GM23338 (cell line): ENCODE data around the gene ITPR2. TPM values are rescaled to one million over a fixed set of nuclear protein-coding genes. Genes with fewer than 3 reads are reported as not detected.

Experiments
- ATAC-seq: fragments of 200-7000 bp; cut with Tn5 transposase; 3 replicates; pipeline ENCODE4 v1.9.1; 2020
- DNase-seq: peaks from one replicate; pipeline ENCODE4 v3.0.0-alpha.2; 2015; ENCODE audit warnings: low spot score
- H2AFZ ChIP-seq: fragments of 200-600 bp; sonication (generic); 2 replicates; pipeline ENCODE4 v1.8.0; 2016; ENCODE audit warnings: antibody characterized with exemption, mild to moderate bottlenecking, moderate library complexity
- H3F3A ChIP-seq: fragments of 200-600 bp; sonication (generic); replicated peaks from 2 replicates; pipeline ENCODE4 v1.8.0; 2017; ENCODE audit warnings: antibody characterized with exemption, mixed run types, low read depth
- H3K27ac ChIP-seq: fragments of 200-600 bp; sonication (generic); 2 replicates; pipeline ENCODE4 v1.6.1; 2016; ENCODE audit warnings: low read depth
- H3K27me3 ChIP-seq: fragments of 200-600 bp; sonication (generic); 2 replicates; pipeline ENCODE4 v1.8.0; 2016; ENCODE audit warnings: mild to moderate bottlenecking, mixed run types, moderate library complexity; ENCODE audit not compliant: insufficient read depth
- H3K36me3 ChIP-seq: fragments of 200-600 bp; sonication (generic); 2 replicates; pipeline ENCODE4 v1.8.0; 2016; ENCODE audit warnings: mild to moderate bottlenecking; ENCODE audit not compliant: insufficient read depth
- H3K4me1 ChIP-seq: fragments of 200-600 bp; sonication (generic); 2 replicates; pipeline ENCODE4 v1.8.0; 2016; ENCODE audit warnings: mild to moderate bottlenecking, moderate library complexity; ENCODE audit not compliant: insufficient read depth
- H3K4me2 ChIP-seq: fragments of 200-600 bp; sonication (generic); 2 replicates; pipeline ENCODE4 v1.7.1; 2017; ENCODE audit warnings: mixed run types
- H3K4me3 ChIP-seq: fragments of 200-600 bp; sonication (generic); 2 replicates; pipeline ENCODE4 v1.6.1; 2016; ENCODE audit warnings: mixed run types
- H3K79me2 ChIP-seq: fragments of 200-600 bp; sonication (generic); replicated peaks from 2 replicates; pipeline ENCODE4 v1.8.0; 2017; ENCODE audit warnings: mild to moderate bottlenecking; ENCODE audit not compliant: insufficient read depth
- H3K9me2 ChIP-seq: fragments of 200-600 bp; sonication (generic); 2 replicates; pipeline ENCODE4 v1.8.0; 2017; ENCODE audit not compliant: insufficient read depth
- H4K20me1 ChIP-seq: fragments of 200-600 bp; sonication (generic); replicated peaks from 2 replicates; pipeline ENCODE4 v1.8.0; 2017; ENCODE audit warnings: mild to moderate bottlenecking; ENCODE audit not compliant: insufficient read depth
- H3K27ac Mint-ChIP-seq: 2 replicates; pipeline ENCODE4 v1.8.0; 2020; ENCODE audit warnings: inconsistent platforms, mild to moderate bottlenecking, moderate library complexity, mixed read lengths
- H3K27me3 Mint-ChIP-seq: 3 replicates; pipeline ENCODE4 v1.8.0; 2022; ENCODE audit warnings: low read depth, mild to moderate bottlenecking, moderate library complexity, mixed read lengths, inconsistent platforms; ENCODE audit not compliant: insufficient read depth, poor library complexity
- H3K36me3 Mint-ChIP-seq: 3 replicates; pipeline ENCODE4 v1.8.0; 2021; ENCODE audit warnings: low read depth, mild to moderate bottlenecking, inconsistent platforms, moderate library complexity, mixed read lengths
- H3K4me1 Mint-ChIP-seq: 3 replicates; pipeline ENCODE4 v1.8.0; 2020; ENCODE audit warnings: mild to moderate bottlenecking, inconsistent platforms, mixed read lengths
- H3K4me3 Mint-ChIP-seq: 3 replicates; pipeline ENCODE4 v1.8.0; 2021; ENCODE audit warnings: moderate library complexity, mild to moderate bottlenecking, inconsistent platforms, mixed read lengths
- H3K9me3 Mint-ChIP-seq: 3 replicates; pipeline ENCODE4 v1.8.0; 2020; ENCODE audit warnings: moderate library complexity, mild to moderate bottlenecking, inconsistent platforms, mixed read lengths
- CREB1 ChIP-seq: fragments of 250-450 bp; sonication (Bioruptor Pico); IDR thresholded peaks from 2 replicates; pipeline ENCODE4 v1.5.0; 2020; ENCODE audit warnings: low read depth, mild to moderate bottlenecking, moderate library complexity
- ETS1 ChIP-seq: IDR thresholded peaks from 2 replicates; pipeline ENCODE4 v1.6.1; 2016; ENCODE audit warnings: antibody characterized with exemption
- EZH2 ChIP-seq: fragments of 200-600 bp; sonication (generic); IDR thresholded peaks from one replicate; pipeline ENCODE4 v1.8.0; 2017; ENCODE audit warnings: antibody characterized with exemption, mild to moderate bottlenecking, low read depth; ENCODE audit not compliant: unreplicated experiment
- EZH2phosphoT487 ChIP-seq: fragments of 200-600 bp; sonication (generic); IDR thresholded peaks from one replicate; pipeline ENCODE4 v1.8.1; 2018; ENCODE audit warnings: antibody characterized with exemption; ENCODE audit not compliant: unreplicated experiment
- JUNB ChIP-seq: IDR thresholded peaks from one replicate; pipeline ENCODE4 v1.6.1; 2016; ENCODE audit warnings: antibody characterized with exemption; ENCODE audit not compliant: unreplicated experiment
- NANOG ChIP-seq: IDR thresholded peaks from 2 replicates; pipeline ENCODE4 v1.6.1; 2016; ENCODE audit warnings: antibody characterized with exemption, borderline replicate concordance
- POLR2AphosphoS5 ChIP-seq: IDR thresholded peaks from 2 replicates; pipeline ENCODE4 v1.6.1; 2016; ENCODE audit warnings: antibody characterized with exemption, low read depth
- REST ChIP-seq: IDR thresholded peaks from one replicate; pipeline ENCODE4 v1.6.1; 2018; ENCODE audit warnings: antibody characterized with exemption; ENCODE audit not compliant: unreplicated experiment
- STAT1 ChIP-seq: IDR thresholded peaks from one replicate; pipeline ENCODE4 v1.6.1; 2016; ENCODE audit warnings: antibody characterized with exemption; ENCODE audit not compliant: unreplicated experiment
- ZNF114 ChIP-seq: fragments of 250-450 bp; sonication (Bioruptor Pico); IDR thresholded peaks from 2 replicates; pipeline ENCODE4 v1.5.0; 2020; ENCODE audit warnings: mild to moderate bottlenecking, moderate library complexity
- ZNF331 ChIP-seq: fragments of 250-450 bp; sonication (Bioruptor Pico); IDR thresholded peaks from 2 replicates; pipeline ENCODE4 v1.5.0; 2020; ENCODE audit warnings: low read depth, mild to moderate bottlenecking, moderate library complexity
- ZNF462 ChIP-seq: fragments of 250-450 bp; sonication (Bioruptor Pico); IDR thresholded peaks from 2 replicates; pipeline ENCODE4 v1.5.0; 2020; ENCODE audit warnings: mild to moderate bottlenecking, moderate library complexity
- polyA plus RNA-seq: library from polyadenylated mRNA; unstranded; fragments of >200 nt; fragmentation: Nextera tagmentation; extraction: Ambion mirVana; gene quantifications from 2 replicates; pipeline ENCODE4 v1.2.1, GENCODE V29; 2016
- total RNA-seq: library from RNA; depleted of rRNA; stranded (reverse); fragments of >200 nt; shearing (Covaris generic); gene quantifications from 2 replicates; pipeline ENCODE4 v1.2.3, GENCODE V29; 2014
- TF ChIP-seq, protein P1 (sequence below), 2 experiments: fragments of 200-600 bp in 1 of 2; sonication (generic) in 1 of 2; conservative IDR thresholded peaks; 2 replicates each; pipeline versions ENCODE4 v1.5.1 to v1.6.1; 2016 to 2017; ENCODE audit warnings: antibody characterized with exemption in 2 of 2, low read depth in 2 of 2, mild to moderate bottlenecking in 2 of 2, moderate library complexity in 1 of 2

Gene ITPR2
- total and polyA plus RNA-seq, 2 experiments from 2014 or later, result 44.5 to 65.2 TPM

- H3K27ac Mint-ChIP-seq, result no peak overlapping the region
Measured at GRCh38 chr12:26422839-26423398, 410.1 kb downstream of the ITPR2 start.

More at GRCh38 chr12:26422839-26423398, 410.1 kb downstream of the ITPR2 start:
- Histone ChIP-seq H3K4me3 (no peak overlapping the region), H4K20me1 (no peaks in the 10 kb centered on the region), H3F3A (no peaks in the 10 kb centered on the region), H3K27ac (no peak overlapping the region), H3K36me3 (no peaks in the 10 kb centered on the region), H3K4me2 (no peak overlapping the region), H2AFZ (no peak overlapping the region), H3K9me2 (no peaks in the 10 kb centered on the region), H3K27me3 (no peaks in the 10 kb centered on the region), H3K4me1 (peaks cover 5% of the 10 kb centered on the region; the same call in 1 of the 2 replicates), H3K79me2 (no peaks in the 10 kb centered on the region)
- Mint-ChIP-seq H3K27me3 (no peaks in the 10 kb centered on the region), H3K4me1 (0 out of 3 replicates have a peak, but pooled peaks cover 2% of the 10 kb centered on the region), H3K4me3 (no peak overlapping the region), H3K9me3 (no peaks in the 10 kb centered on the region), H3K36me3 (peaks cover 3% of the 10 kb centered on the region; the same call in 2 of the 3 replicates)
- ATAC-seq, result no peak
- TF ChIP-seq EZH2phosphoT487 (no peak), EZH2 (no peak), CREB1 (CRISPR knock-in tag) (no peak), ETS1 (no peak), REST (no peak), ZNF114 (CRISPR knock-in tag) (no peak), ZNF462 (no peak), POLR2AphosphoS5 (no peak), STAT1 (no peak), JUNB (no peak), ZNF331 (no peak), NANOG (no peak)
- TF ChIP-seq, protein P1, sequence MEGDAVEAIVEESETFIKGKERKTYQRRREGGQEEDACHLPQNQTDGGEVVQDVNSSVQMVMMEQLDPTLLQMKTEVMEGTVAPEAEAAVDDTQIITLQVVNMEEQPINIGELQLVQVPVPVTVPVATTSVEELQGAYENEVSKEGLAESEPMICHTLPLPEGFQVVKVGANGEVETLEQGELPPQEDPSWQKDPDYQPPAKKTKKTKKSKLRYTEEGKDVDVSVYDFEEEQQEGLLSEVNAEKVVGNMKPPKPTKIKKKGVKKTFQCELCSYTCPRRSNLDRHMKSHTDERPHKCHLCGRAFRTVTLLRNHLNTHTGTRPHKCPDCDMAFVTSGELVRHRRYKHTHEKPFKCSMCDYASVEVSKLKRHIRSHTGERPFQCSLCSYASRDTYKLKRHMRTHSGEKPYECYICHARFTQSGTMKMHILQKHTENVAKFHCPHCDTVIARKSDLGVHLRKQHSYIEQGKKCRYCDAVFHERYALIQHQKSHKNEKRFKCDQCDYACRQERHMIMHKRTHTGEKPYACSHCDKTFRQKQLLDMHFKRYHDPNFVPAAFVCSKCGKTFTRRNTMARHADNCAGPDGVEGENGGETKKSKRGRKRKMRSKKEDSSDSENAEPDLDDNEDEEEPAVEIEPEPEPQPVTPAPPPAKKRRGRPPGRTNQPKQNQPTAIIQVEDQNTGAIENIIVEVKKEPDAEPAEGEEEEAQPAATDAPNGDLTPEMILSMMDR (conservative IDR thresholded peaks at IDR 0.05; ENCODE audit: low read depth in 2 of 2), result no peak
- no peak for DNase-seq
